Midbrain (tissue), 1 donor: ENCODE data around the gene GP2.
"Not testable (repeated sequence)": the region's sequence is repeated elsewhere in the genome, so short reads cannot be mapped to it uniquely, and the experiment has no call there.

ENCODE experiments used
- DNase-seq: peaks from one replicate; lab custom pipeline; 2025; lab: John Stamatoyannopoulos, UW

GP2 gene

GRCh38 chr16:20325005-20325404 lies 2.3 kb downstream of the GP2 start:
- DNase-seq: no peak

DNA sequence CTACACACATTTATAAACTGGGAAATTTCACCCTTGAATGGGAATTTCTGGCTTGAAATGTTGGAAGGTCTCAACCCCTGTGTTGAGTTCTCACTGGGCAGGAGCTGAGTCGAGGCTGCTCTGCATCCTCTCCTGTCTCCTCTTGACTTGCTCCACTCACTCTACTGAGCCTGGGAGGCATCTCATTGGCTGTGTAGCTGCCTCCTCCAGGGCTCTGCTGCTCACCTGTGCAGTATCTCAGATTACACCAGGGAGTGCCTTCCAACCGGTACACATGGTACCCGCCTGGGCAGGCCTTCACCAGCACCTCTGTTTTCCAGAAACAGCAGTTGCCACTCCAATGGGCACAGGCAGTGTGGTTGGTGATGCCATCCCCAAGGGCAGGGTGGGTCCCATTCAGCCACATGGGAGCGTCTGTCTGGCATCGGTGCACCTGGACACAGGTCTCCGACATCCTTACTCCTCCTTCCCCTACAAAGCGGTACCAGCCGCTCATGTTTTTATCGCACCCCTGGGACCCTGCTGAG lies 3.7 kb downstream of the GP2 start:
- no peak for DNase-seq

- DNase-seq: no peak
These were observed 4.6 kb downstream of the GP2 start for GRCh38 chr16:20322696-20323095.

DNA sequence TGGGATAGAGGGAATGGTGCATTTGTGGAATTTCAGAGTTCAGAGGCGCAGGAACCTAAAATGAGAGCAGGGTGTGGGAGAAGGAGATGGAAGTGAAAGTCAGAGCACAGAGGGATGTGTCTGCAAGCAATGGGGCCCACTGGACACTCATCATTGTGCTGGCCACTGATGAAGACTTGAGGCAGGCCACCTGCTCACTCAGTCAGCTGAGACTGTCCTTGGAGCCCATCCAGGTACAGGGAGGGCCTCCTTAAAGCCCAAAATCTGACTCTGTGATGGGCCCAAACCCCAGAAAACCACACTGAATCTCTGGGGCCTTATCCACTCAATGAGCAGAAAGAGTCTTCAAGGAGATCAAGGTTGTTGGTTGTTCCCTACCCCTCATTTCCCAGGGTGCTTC lies 5.6 kb downstream of the GP2 start:
- no peak for DNase-seq

GRCh38 chr16:20321051-20321450 lies 6.3 kb downstream of the GP2 start:
- DNase-seq: not testable (repeated sequence)

GRCh38 chr16:20320592-20320991 lies 6.7 kb downstream of the GP2 start:
- no peak for DNase-seq

GRCh38 chr16:20320178-20320577 lies 7.1 kb downstream of the GP2 start:
- no peak for DNase-seq

DNA sequence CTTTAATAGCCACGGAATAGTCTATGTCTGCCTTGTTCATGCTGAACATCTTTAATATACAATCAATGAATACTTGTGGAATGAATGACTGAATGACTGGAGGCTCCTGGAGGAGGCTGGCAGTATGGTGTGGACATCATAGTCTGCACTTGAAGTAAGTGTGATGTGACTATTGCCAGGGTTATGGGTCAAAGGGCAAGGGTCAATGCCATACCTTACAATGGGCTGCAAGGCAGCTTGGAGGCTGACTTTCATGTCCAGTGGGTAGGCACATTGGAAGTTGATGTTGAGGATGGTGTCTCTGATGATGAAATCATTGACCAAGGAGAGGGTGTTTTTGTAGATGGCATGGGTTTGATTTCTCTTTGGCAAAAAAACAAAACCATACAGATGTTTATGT lies 7.9 kb downstream of the GP2 start:
- no peak for DNase-seq

- DNase-seq: no peak
These were observed 8.9 kb downstream of the GP2 start for GRCh38 chr16:20318437-20318836.

DNA sequence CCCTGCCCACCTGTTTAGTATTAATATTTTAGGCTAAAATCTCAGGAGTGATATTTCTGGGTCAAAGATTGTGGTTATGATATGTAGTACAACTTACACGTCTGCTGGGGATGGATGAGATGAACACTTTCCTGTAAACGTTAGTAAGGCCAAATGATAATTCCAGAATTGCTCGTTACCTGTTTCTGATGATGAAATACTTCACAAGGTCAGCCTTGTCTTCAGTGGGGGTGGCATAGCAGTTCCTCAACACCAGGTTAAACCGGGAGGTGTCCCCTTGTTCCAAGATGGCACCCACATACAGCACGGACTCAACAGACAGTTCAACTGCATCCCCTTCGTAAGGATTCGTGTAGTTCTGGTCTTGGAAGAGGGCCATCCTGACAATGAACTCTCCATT lies 9.3 kb downstream of the GP2 start:
- no peak for DNase-seq

DNA sequence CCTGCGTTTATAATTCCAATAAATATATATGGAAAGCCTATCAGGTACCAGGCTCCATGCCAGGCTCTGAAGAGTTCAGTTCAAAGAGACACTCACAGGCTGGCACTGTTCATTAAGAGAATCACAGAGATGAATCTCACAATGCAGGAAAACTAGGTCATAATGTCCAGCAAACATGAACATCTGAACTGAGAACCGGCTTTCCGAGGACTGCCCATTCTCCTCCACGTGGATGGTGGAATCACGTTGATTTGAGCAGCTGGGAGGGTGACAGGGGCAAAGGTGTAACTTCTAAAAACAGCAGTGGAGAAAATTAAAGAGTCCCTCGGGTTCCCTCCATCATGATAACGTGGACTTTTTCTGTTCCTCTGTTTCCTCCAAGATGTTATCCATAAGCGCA lies 10.2 kb downstream of the GP2 start:
- no peak for DNase-seq

DNA sequence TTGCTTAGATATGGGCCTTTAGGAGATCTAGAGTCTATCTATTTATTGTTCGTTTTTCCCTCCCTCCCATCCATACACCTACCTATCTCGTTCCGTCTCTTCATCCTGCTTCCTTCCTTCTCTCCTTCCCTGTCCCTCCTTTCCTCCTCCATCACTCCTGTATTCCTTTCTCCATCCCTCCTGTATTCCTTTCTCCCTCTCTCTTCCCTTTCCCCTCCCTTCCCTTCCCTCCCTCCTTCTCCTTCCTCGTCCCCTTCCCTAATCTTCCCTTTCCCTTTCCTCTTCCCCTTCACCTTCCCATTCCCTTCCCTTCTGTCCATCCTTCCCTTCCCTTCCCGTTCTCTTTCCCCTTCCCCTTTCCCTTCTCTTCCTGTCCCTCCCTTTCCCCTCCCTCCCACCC lies 10.6 kb downstream of the GP2 start:
- no peak for DNase-seq

DNA sequence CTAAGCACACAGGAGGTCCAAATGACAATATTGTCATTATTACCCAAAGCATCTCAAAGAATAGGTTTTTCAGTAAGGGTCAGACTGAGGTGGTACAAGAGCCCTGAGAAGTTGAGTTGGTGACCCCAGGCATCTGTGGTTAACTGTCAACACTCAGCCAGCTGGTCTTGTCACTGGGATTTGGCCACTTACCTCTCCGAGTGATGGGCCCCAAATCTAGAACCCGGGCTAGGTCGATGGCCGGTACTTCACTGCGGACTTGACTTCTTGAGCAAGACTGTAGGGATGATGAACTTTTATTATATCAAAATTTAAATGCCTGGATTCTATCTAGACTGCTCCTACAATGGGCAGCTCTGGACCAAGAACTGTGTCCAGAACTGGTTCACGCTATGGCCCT lies 11.5 kb downstream of the GP2 start:
- DNase-seq: no peak

- DNase-seq: no peak
These were observed 12.7 kb downstream of the GP2 start for GRCh38 chr16:20314575-20314974.

DNA sequence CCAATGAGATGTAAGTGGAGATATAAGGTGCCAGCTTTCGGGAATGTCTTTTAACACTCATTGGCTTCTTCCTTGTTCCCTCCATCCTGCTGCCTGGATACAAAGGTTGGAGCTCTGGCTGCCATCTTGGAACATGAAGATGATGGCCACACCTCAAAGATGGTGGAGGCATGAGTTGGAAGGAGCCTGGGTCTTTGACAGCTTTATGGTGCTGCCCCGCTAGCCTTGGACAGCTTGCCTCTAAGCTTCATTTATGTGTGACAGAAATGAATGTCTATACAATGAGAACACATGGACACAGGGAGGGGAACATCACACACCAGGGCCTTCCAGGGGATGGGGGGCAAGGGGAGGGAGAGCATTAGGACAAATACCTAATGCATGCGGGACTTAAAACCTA lies 13.6 kb downstream of the GP2 start:
- no peak for DNase-seq

DNA sequence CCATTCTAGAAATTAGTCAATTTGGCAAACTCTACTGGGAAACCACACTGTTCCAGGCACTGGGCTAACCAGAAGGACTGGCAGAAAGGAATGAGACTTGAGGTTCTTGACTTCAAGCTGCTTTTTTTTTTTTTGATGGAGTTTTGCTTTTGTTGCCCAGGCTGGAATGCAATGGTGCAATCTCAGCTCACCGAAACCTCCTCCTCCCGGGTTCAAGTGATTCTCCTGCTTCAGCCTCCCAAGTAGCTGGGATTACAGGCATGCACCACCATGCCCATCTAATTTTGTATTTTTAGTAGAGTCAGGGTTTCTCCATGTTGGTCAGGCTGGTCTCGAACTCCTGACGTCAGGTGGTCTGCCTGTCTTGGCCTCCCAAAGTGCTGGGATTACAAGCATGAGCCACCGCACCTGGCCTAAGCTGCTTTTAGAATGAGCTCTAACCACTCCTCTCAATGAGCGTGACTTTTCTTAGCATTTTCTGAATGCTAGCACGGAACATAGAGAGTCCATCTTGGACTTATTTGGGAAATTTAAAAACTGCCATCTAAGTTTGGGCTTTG lies 14.7 kb downstream of the GP2 start:
- not testable (repeated sequence) for DNase-seq

GRCh38 chr16:20311548-20311947 lies 15.8 kb downstream of the GP2 start:
- DNase-seq: no peak

- no peak for DNase-seq
These were observed 16.6 kb downstream of the GP2 start for GRCh38 chr16:20310421-20311395.

- DNase-seq: no peak
These were observed 17.5 kb downstream of the GP2 start for GRCh38 chr16:20309786-20310185.

DNA sequence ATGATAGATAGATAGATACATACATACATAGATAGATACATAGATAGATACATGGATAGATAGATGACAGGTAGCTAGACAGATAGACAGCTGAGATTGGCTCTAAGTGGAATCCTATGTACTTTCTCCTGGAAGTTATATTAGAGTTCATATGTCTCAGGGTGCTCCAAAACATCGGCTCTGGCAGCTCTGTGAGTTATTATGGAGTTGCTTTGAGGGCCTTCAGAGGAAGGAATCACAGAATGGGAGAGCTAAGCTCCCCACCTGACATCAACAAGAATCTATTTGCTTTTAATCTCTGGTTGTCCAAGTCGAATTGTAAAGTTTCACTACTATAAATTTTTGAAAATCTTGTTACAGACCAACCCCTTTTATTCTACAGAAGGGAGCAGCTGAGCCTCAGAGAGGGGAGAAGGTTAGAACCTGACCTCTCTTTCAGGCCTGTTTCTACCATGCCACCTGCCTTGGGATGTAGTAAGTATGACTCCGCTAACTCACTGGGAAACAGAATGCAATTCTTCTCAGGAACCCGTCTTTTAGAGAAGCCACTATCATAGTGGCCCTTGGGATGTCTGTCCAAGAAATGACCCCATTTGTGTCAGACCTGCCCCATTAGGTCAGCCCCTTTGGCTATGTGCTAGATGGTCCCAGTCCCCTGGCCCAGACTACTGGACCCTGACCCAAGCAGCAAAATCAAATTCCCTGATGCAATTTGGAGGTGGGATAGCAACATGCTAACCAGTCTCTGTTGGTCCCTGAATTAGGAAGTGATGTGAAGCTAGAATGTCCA lies 18.3 kb downstream of the GP2 start:
- no peak for DNase-seq

- no peak for DNase-seq
These were observed 19.0 kb downstream of the GP2 start for GRCh38 chr16:20308266-20308665.

DNA sequence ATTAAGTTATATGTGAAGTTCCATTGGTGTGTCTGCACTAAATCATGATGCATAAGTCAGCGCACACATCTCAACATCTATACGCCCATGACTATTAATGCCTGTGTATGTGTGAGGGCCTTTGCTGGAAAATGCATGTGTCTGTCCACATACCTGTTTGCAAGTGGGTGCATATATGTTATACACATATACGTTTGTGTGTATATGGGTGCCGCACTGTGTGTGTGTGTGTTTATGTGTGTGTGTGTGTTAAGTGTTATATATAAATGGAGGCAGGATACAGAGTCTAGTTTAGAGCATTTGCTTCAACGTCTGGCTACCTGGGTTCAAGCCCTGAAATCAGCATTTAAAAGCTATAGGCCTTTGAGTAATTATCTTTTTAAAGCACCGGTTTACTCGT lies 19.5 kb downstream of the GP2 start:
- no peak for DNase-seq
